SH-SY5Y (cell line): ENCODE data around the gene CPA3.

Source experiments
- GATA2 ChIP-seq: IDR thresholded peaks from 2 replicates; pipeline ENCODE4 v1.6.1; 2011; ENCODE audit warnings: mild to moderate bottlenecking, low read depth, low read length
- GATA3 ChIP-seq: IDR thresholded peaks from 2 replicates; pipeline ENCODE4 v1.6.1; 2011; ENCODE audit warnings: low read depth, mild to moderate bottlenecking, low read length, moderate library complexity

- no peak for TF ChIP-seq GATA2
- no peak for TF ChIP-seq GATA3
These were observed 46.1 kb downstream of the CPA3 start for GRCh38 chr3:148911173-148911572.
